Progenitor cell of endocrine pancreas (in vitro differentiated cells): Measurements from ENCODE around the gene LCORL. TPM values are rescaled to one million over a fixed set of nuclear protein-coding genes. Genes with fewer than 3 reads are reported as not detected.
A peak's percentile ranks its signal among the peaks of the same experiment; 100 is the strongest.

Experiments
- DNase-seq: peaks from one replicate; pipeline ENCODE4 v3.0.0; 2021; ENCODE audit warnings: low spot score; ENCODE audit not compliant: unreplicated experiment
- H3K27ac Mint-ChIP-seq: 2 replicates; pipeline ENCODE4 v1.8.0; 2021; ENCODE audit warnings: mild to moderate bottlenecking, moderate library complexity, mixed read lengths
- H3K27me3 Mint-ChIP-seq: 2 replicates; pipeline ENCODE4 v1.8.0; 2021; ENCODE audit warnings: mixed read lengths
- H3K36me3 Mint-ChIP-seq: 2 replicates; pipeline ENCODE4 v1.8.0; 2022; ENCODE audit warnings: mixed read lengths; ENCODE audit not compliant: insufficient read depth
- H3K4me1 Mint-ChIP-seq: 2 replicates; pipeline ENCODE4 v1.8.0; 2021; ENCODE audit warnings: low read depth, mixed read lengths
- H3K4me3 Mint-ChIP-seq: 2 replicates; pipeline ENCODE4 v1.8.0; 2021; ENCODE audit warnings: low read depth, mild to moderate bottlenecking, moderate library complexity, mixed read lengths
- H3K9me3 Mint-ChIP-seq: 2 replicates; pipeline ENCODE4 v1.8.0; 2021; ENCODE audit warnings: low read depth, mixed read lengths
- CTCF ChIP-seq: fragments of 200-600 bp; sonication (generic); IDR thresholded peaks from one replicate; pipeline ENCODE4 v1.5.0; 2021; ENCODE audit warnings: antibody characterized with exemption, mild to moderate bottlenecking; ENCODE audit not compliant: unreplicated experiment
- total RNA-seq: library from RNA; stranded (reverse); gene quantifications from 2 replicates; pipeline ENCODE4 v1.2.1, GENCODE V29; 2021

The LCORL gene
- total RNA-seq, 1 donor from 2014 or later, result 22.3 TPM

- H3K4me3 Mint-ChIP-seq, result peak overlapping the region; percentile 70
- peak overlapping the region; percentile 49 for H3K27ac Mint-ChIP-seq
- H3K27me3 Mint-ChIP-seq, result no peaks in the 10 kb centered on the region
- no peak for DNase-seq
- H3K4me1 Mint-ChIP-seq, result peaks cover 33% of the 10 kb centered on the region
- H3K36me3 Mint-ChIP-seq, result peaks cover 13% of the 10 kb centered on the region
- H3K9me3 Mint-ChIP-seq, result no peaks in the 10 kb centered on the region
- TF ChIP-seq CTCF, result no peak
Observed at GRCh38 chr4:17807446-17807845, 214.1 kb downstream of the LCORL start.

- H3K9me3 Mint-ChIP-seq, result no peaks in the 10 kb centered on the region
- H3K4me3 Mint-ChIP-seq, result no peak overlapping the region
- peaks cover 21% of the 10 kb centered on the region for H3K36me3 Mint-ChIP-seq
- DNase-seq, result no peak
- TF ChIP-seq CTCF, result no peak
- peaks cover 24% of the 10 kb centered on the region for H3K4me1 Mint-ChIP-seq
- no peaks in the 10 kb centered on the region for H3K27me3 Mint-ChIP-seq
- no peak overlapping the region for H3K27ac Mint-ChIP-seq
Observed at GRCh38 chr4:17805580-17806155, 215.9 kb downstream of the LCORL start.

GRCh38 chr4:17797808-17798207, 223.7 kb downstream of the LCORL start:
- Mint-ChIP-seq H3K4me1 (no peaks in the 10 kb centered on the region), H3K9me3 (no peaks in the 10 kb centered on the region), H3K4me3 (no peak overlapping the region), H3K36me3 (peaks cover 23% of the 10 kb centered on the region), H3K27ac (no peak overlapping the region), H3K27me3 (no peaks in the 10 kb centered on the region)
- no peak for DNase-seq
- no peak for TF ChIP-seq CTCF

GRCh38 chr4:17794730-17795129, 226.8 kb downstream of the LCORL start:
- H3K27ac Mint-ChIP-seq, result no peak overlapping the region
- no peaks in the 10 kb centered on the region for H3K27me3 Mint-ChIP-seq
- peaks cover 16% of the 10 kb centered on the region for H3K36me3 Mint-ChIP-seq
- no peak overlapping the region for H3K4me3 Mint-ChIP-seq
- H3K4me1 Mint-ChIP-seq, result no peaks in the 10 kb centered on the region
- no peak for TF ChIP-seq CTCF
- H3K9me3 Mint-ChIP-seq, result no peaks in the 10 kb centered on the region
- DNase-seq, result no peak

Other genes with a start within 250 kb of the LCORL start
- 0.17 and 0.20 TPM in 2 replicates for gene FAM184B, start 240.1 kb downstream of the LCORL start, total RNA-seq
- 63.1 and 72.3 TPM in 2 replicates for gene DCAF16, start 211.0 kb downstream of the LCORL start, total RNA-seq
- gene NCAPG, start 210.8 kb downstream of the LCORL start, total RNA-seq, result 17.9 and 22.0 TPM in 2 replicates